NCI-H2171 (cell line): Measurements from ENCODE around the gene COMMD10.
"Not testable (repeated sequence)": the region's sequence is repeated elsewhere in the genome, so short reads cannot be mapped to it uniquely, and the experiment has no call there.

Experiments
- DNase-seq: peaks from one replicate; lab custom pipeline; 2025; lab: John Stamatoyannopoulos, UW

COMMD10 gene

GRCh38 chr5:116098998-116099397, 14.2 kb downstream of the COMMD10 start:
- DNase-seq: no peak

GRCh38 chr5:116104941-116105340, 20.1 kb downstream of the COMMD10 start:
- not testable (repeated sequence) for DNase-seq

GRCh38 chr5:116115163-116115562, 30.3 kb downstream of the COMMD10 start:
- DNase-seq: no peak

- DNase-seq: no peak
Measured at GRCh38 chr5:116130471-116130870, 45.6 kb downstream of the COMMD10 start.

- DNase-seq: no peak
Measured at GRCh38 chr5:116130976-116131375, 46.2 kb downstream of the COMMD10 start.

GRCh38 chr5:116133281-116133680, 48.5 kb downstream of the COMMD10 start:
- no peak for DNase-seq

- DNase-seq: no peak
Measured at GRCh38 chr5:116135344-116135743, 50.5 kb downstream of the COMMD10 start.

GRCh38 chr5:116137544-116138378, 52.9 kb downstream of the COMMD10 start:
- DNase-seq: peak; percentile 19

- no peak for DNase-seq
Measured at GRCh38 chr5:116142495-116142894, 57.7 kb downstream of the COMMD10 start.

GRCh38 chr5:116144103-116144502, 59.3 kb downstream of the COMMD10 start:
- DNase-seq: no peak

- no peak for DNase-seq
Measured at GRCh38 chr5:116144991-116145390, 60.2 kb downstream of the COMMD10 start.

GRCh38 chr5:116145416-116145815, 60.6 kb downstream of the COMMD10 start:
- DNase-seq: no peak

- no peak for DNase-seq
Measured at GRCh38 chr5:116152169-116152568, 67.3 kb downstream of the COMMD10 start.

GRCh38 chr5:116153687-116154174, 68.9 kb downstream of the COMMD10 start:
- DNase-seq: no peak

- no peak for DNase-seq
Measured at GRCh38 chr5:116154252-116154651, 69.4 kb downstream of the COMMD10 start.

GRCh38 chr5:116154931-116155330, 70.1 kb downstream of the COMMD10 start:
- no peak for DNase-seq

GRCh38 chr5:116157902-116158301, 73.1 kb downstream of the COMMD10 start:
- no peak for DNase-seq

- no peak for DNase-seq
Measured at GRCh38 chr5:116159006-116159405, 74.2 kb downstream of the COMMD10 start.

- no peak for DNase-seq
Measured at GRCh38 chr5:116174111-116174510, 89.3 kb downstream of the COMMD10 start.

GRCh38 chr5:116176121-116176520, 91.3 kb downstream of the COMMD10 start:
- no peak for DNase-seq

- DNase-seq: no peak
Measured at GRCh38 chr5:116178925-116179324, 94.1 kb downstream of the COMMD10 start.

GRCh38 chr5:116209166-116209565, 124.3 kb downstream of the COMMD10 start:
- no peak for DNase-seq

GRCh38 chr5:116212225-116212624, 127.4 kb downstream of the COMMD10 start:
- DNase-seq: no peak

- no peak for DNase-seq
Measured at GRCh38 chr5:116216246-116216645, 131.4 kb downstream of the COMMD10 start.
